ENCODE results near the gene RHEX.
"Not testable (repeated sequence)": the region's sequence is repeated elsewhere in the genome, so short reads cannot be mapped to it uniquely, and the experiment has no call there.

The RHEX gene

DNA sequence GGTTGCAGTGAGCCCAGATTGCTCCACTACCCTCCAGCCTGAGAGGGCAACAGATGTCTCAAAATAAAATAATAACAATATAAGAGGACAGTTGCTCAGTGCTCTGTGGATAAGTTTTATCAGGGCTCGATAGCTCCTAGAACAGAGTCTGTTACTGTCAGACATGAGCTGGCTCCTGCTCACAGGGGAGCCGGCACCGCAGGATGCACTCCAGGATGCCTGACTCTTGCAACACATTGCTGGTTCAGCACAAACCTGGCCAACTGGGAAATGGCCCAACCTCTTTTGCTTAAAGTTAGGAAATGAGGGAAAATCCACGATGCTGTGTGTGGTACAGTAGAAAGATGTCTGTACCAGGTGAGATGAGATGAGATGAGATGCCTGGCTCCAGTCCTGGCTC, 23.5 kb upstream of the RHEX start:
- no peak for DNase-seq (ENCODE audit: low read depth in 2 of 2, low spot score in 1 of 2)

DNA sequence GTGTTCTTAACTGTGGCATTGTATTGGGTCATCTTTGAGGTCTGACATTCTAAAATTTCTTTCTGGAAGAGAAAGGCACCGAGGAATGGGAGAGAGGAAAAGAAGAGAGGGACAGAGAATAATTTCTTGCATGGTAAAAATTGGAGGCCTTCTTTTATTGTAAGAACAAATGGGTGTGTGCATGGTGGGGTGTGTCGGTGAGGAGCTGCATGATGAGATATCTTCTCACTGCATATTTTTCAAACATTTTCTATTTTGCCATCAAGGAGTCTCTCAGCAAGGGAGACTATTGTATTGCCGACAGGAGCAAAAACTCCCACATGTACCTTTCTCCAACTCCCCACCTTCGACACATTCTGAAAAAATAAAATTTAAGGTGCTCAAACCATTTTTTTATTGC, 22.8 kb upstream of the RHEX start:
- DNase-seq (ENCODE audit: low read depth in 2 of 2, low spot score in 1 of 2), result no peak

DNA sequence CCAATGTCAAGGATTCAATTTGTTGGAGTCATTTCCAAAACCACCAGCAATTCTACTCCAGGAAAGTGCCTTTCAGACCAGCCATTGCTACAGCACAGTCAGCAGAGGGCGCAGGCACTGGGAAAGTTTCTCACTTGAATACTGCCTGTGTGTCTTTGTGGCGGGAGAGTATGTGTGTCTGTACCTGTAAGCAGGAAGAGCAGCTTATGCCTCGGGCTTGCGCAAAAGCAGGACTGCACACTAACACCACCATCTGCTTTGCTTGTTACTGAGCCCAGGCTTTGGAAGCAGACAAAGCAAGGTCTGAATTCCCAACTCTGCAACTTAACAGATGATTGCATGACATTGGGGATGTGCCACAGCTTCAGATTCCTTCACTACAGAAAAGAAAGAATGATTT, 22.3 kb upstream of the RHEX start:
- DNase-seq (ENCODE audit: low read depth in 2 of 2, low spot score in 1 of 2), result peak in 1 of 2 donors; percentile 12

DNA sequence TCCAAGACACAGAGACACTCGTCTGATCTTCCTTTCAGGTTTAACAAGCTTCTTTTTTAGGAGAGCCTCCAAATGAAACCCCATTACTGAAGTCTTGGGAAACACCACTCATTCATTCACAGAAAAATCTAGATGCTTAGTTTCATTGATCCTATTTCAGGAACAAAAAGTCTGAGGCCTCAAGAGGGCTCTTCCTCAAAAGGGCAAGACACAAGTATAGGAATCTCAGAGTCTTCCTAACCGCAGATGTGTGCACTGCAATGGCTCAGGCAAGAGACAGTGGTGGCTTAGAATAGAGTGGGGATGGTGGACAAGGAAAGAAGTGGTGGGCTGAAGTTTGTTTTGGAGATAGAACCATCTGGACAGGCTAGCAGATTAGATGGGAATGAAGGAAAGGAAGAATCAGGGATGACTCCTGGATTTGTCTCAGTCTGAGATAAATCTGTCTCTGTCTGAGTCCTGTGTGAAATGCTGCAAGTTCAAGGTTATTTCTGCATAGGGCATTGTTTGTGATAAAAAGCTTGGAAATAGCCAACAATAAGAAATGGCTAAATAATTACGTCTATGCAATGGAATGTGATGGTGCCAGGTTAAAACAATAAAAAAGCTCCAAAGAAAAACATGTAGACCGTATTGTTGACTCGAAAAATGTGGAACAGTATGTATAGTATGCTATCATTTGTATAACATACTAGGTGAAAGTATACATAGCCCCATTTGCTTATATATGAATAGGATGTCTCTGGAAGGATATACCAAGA, 20.4 kb upstream of the RHEX start:
- DNase-seq (ENCODE audit: low read depth in 2 of 2, low spot score in 1 of 2), result no peak

DNA sequence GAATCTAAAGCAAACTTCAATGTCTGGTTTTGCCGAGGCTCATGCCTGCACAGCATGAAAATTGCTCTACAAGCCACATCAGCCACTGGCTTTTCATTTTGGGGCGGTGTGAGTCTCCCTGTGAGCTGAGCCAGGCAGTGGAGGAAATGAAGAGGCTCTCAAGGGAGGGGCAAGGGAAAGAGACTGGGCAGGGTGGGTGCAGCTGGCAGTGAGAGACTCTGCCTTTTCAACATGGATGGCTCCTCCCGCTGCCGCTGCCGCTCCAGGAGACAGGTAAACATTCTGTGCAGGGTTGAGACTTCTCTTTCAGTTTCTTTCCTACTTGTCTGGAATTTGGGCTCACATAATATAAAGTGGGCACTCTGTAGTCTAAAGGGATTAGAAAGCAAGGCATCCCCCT, 17.9 kb upstream of the RHEX start:
- DNase-seq (ENCODE audit: low read depth in 2 of 2, low spot score in 1 of 2), result no peak

DNA sequence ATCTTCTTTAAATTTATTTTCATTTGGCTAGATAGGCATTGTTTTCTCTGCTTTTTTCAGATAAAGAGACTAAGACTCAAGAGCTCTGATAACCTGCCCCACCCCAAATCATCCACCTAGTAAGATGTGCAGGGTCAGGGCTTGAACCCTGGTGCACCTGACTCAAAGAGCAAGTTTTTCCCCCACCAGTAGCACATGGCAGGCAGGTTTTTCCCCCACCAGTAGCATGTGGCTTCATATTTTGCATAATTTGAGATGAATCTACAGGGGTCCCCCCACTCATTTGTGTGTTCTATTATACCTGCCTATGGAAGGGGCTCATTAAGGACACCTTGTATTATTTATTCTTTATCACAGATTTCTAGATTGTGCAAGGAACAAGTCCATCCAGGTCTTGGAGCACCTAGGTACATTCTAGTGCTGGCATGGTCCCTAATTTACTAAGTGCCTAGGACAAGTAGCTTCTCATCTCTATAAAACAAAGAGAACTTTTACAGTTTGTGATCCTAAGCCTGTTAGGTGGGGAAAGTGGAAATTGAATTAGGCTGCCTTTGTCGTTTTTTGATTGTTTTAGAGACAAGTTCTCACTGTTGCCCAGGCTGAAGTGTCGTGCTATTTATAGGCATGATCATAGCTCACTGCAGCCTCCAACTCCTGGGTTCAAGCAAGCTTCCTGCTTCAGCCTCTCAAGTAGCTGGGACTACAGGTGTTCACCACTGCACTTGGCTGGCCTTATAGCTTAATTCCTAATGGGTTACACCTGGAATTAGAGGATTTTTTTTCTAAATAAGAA, 16.1 kb upstream of the RHEX start:
- no peak for DNase-seq (ENCODE audit: low read depth in 2 of 2, low spot score in 1 of 2)

DNA sequence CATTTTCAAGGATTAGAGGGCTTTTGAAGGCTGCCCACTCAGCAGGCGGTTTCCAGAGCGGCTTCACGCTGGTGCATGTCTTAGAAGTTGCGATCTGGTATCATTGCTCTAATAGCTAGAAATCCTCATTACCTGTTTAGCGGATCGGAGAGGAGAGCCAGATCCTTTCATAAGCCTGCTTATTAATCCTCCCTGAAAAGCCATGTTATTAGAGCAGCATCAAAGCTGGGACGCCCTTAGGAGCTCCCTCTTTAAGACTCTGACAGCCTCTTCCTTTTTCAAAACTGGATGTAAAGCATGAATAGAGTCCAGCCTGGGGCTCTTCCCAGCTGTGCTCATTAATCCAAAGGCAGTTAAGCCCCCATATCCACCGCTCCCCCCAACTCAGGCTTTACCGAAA, 15.4 kb upstream of the RHEX start:
- DNase-seq (ENCODE audit: low read depth in 2 of 2, low spot score in 1 of 2), result no peak

DNA sequence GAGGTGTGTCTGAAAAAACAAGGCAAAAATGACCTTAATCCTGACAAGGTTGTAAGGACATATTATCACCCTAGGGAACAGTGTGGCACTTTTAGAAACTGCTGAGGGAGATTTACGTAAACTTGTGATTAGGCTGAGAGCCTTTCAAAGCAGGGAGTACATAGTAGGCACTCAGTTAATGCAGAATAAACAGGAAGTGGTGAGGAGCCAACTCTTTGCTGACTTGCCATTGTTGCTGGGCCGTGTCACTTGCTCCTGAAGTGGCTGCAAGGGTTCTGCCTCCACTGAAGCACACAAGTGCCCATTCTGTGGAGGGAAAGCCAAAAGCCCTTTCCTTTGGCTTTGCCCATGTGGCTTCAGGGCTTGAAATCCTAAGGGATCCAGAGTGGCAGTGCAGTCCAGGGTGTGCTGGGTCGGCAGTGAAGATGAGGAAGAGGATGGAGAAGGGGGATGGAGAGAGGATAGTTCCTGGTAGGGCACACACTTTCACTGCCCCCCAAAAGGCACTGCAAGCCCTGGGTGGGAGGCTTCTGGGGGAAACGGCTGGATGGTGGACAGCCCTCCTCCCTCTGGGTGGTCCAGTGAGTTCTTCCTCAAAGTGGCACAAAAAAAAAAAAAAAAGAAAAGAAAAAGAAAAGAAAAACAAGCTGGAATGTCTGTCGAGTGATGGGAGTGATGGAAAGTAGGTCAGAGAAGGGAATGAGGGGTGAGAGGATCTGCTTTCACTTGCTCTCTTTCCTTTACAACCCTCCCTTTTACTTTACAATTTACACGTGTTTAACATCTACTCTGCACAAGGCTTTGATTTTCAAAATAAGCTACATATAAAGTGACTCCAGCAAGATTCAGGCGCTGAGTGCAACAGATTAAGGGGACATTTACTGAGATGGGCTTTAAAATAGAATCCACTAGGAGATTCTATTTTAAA, 13.7 kb upstream of the RHEX start:
- DNase-seq (ENCODE audit: low read depth in 2 of 2, low spot score in 1 of 2), result no peak

DNA sequence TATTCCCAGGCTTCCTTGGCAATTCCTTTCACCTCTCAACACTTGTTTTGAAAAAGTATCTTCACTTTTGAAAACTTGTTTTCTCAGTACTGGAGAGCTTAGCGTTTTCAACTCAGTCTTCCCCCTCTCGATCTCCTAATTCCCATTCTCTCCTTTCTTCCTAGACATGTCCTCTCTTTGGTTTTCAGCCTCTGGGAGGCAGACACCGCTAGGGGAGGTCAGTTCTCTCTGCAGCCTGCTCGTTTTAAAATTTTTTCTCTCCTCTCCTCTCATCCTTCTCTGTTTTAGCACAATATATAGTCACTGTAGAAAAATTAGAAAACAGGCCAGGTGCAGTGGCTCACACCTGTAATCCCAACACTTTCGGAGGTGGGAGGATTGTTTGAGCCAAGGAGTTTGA, 12.6 kb upstream of the RHEX start:
- no peak for DNase-seq (ENCODE audit: low read depth in 2 of 2, low spot score in 1 of 2)

DNA sequence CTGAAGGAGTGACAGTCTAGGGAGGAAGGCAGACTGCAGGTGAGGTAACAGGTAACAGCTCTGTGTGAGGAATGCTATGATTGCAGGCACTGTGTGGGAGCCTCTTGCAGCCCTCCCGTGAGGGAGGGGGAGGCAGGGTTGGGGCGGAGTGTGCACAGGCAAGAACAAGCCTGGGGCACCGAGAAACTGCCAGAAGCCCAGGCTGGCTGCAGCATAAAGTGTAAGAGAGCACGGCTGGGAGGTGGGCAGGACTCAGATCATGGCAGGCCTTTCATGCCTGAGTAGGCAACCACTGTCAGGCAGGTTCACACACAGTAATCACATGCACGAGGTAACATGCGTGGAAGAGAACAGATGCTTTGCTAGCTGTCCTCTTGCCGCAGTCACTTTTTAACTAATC, 11.3 kb upstream of the RHEX start:
- DNase-seq (ENCODE audit: low read depth in 2 of 2, low spot score in 1 of 2), result no peak

DNA sequence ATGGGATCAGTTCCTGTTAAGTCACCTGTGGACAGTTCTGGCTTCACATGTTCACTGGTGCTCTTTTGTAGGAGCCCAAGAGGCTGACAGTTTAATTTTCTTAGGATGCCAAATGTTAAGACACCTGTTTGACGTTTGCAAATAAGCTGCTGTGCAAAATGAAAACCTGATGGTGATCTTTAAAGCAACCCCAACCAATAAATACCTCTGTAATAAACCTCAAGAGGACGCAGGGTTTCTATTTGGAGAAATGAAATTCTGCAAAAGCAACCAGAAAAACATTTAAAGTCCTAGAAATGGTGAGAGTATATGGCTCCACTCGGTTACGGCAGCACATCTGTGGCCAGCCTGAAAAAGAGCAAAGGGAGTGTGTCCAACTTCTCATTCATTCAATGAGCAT, 5.7 kb upstream of the RHEX start:
- DNase-seq (ENCODE audit: low read depth in 2 of 2, low spot score in 1 of 2), result no peak

DNA sequence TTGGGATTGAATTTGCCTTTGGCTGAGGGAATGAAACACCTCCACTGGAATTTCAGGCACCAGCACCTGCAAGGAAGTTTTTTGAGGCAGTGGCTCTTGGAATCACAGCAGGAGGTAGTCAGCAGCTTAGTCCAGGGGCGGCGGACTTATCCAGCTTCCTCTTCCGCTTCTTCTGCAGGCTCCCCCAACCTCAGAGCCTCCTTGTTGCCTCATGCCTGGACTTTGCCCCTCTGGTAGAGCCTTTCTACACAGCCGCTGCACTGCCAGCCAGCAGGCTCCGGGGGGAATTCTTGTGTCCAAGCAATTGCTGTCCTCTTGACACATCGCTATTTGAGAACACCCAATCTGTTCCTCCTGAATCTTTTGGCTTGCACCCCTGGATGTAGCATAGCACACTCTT, 4.4 kb upstream of the RHEX start:
- no peak for DNase-seq (ENCODE audit: low read depth in 2 of 2, low spot score in 1 of 2)

DNA sequence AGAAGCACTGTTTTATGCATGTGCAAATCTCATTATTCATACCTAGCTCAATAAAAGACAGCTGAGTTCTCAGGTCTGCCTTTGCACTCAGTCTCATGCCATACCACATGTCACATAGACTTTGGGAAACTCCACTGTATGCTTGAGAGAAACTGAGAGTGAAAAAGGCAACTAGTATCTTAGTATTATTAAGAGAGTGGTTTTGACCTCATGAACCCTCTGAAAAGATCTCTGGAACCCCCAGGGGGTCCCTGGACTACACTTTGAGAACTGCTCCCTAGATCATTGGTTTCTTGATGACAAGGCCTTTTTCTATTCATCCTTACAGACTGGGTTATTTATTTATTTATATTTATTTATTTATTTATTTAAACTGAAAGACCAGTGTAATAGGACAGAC, 3.7 kb upstream of the RHEX start:
- no peak for DNase-seq (ENCODE audit: low read depth in 2 of 2, low spot score in 1 of 2)

DNA sequence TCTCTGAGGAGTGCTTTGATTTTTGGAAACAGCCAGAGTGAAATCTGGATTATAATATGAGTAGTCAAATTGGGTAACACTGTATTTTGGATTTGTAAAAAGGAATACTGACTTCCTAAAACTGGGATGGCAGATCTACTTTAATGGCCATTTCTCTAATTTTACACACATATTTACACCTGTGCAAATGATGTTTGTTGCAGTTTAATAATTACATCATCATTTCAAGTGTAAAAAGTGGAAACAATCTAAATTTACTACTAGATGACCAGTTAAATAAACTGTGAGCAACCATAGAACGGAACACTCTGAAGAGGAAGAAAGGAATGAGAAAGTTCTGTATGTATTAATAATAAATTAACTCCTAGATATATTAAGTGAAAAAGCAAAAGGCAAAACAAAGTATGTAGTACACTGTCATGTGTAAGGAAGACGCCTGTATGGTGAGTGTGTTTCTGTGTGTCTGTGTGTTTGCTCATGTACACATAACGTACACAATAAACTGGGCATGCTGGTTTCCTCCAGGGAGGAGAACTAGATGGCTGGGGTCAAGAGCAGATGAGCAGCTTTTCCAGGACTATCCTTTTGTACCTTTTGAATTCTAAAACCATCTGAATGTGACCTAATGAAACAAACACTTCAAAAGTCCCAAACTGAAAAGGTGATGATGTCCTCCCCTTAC, 2.9 kb upstream of the RHEX start:
- no peak for DNase-seq (ENCODE audit: low read depth in 2 of 2, low spot score in 1 of 2)

DNA sequence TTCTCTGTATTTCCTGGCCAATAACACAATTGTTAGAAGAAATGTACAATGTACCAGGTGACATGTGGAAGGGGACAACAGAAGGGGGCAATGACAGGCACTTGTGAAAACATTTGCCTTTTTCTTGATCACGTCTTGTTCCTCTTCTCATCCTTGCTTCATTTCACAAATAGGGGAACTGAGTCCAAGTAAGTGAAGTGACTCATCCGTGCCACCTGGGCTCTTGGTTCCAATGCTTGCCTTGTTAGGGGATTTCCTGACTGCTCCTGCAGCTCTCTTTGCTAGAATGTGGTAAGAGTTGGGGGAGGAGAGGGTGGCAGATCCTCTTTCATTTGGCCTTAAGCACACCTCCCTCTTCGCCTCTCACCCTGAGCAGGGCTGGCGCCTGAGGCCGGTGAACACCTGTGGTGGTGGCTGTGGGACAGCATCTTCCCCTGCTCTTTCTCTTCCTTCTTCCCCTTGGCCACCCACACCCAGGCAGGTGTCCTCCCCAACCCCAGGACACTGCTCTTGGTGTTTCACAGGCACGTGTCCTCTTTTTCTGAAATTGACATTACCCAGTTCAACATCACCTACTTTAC, 2.2 kb upstream of the RHEX start:
- peak in 1 of 2 donors; percentile 20 for DNase-seq (ENCODE audit: low read depth in 2 of 2, low spot score in 1 of 2)

DNA sequence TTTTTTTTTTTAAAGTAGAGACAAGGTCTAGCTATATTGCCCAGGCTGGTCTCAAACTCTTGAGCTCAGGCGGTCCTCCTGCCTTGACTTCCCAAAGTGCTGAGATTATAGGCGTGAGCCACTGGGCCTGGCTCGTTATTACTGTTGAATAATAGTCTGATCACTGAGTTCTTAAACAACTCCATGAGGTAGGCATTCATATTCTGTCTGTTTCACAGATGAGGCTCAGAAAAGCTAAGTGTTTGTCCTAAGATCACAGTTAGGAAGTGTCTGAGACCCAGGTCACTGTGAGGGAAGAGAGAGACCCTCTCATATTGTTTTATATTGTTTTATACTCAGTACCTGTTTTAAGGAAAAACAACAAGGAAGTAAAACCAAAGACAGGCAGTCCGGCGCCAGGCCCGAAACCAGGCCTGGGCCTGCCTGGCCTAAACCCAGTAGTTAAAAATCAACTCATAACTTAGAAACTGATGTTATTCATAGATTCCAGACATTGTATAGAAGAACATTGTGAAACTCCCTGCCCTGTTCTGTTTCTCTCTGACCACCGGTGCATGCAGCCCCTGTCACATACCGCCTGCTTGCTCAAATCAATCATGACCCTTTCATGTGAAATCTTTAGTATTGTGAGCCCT, 625 bp upstream of the RHEX start:
- not testable (repeated sequence) for DNase-seq (ENCODE audit: low read depth in 2 of 2, low spot score in 1 of 2)

DNA sequence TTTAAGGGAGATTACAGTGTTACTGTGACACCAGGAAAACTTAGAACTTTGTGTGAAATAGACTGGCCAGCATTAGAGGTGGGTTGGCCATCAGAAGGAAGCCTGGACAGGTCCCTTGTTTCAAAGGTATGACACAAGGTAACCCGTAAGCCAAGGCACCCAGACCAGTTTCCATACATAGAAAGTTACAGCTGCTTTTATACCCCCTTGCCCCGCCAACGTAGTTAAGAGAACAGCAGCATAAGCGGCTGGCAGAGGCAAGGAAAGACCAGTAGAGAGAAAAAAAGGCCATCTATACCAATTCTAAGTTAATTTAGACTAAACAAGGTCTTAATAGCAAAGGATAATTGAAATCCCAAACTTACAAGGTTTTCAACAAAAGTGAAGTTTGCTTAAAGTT, 643 bp downstream of the RHEX start:
- not testable (repeated sequence) for DNase-seq (ENCODE audit: low read depth in 2 of 2, low spot score in 1 of 2)

DNA sequence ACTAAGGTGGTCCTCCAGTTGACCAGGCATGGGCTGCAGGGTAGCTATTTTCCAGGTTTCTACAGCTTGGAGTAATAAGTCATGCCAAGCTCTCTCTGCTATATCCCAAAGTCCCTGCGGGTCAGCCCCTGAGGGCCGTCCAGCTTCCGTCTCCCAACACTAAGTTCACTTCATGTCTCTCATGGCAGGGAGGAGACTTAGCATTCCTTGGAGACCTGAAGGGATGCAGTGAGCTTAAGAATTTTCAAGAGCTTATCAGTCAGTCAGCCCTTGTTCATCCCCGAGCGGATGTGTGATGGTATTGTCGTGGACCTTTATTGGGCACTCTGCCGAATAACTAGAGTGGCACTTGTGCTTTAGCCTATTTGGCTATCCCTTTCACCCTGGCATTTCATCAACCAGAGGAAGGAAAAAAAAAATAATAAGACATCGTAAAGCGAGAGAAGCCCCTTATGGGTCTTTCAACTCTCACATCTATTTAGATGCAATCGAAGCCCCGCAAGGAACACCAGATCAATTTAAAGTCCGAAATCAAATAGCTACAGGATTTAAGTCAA, 2.2 kb downstream of the RHEX start:
- DNase-seq (ENCODE audit: low read depth in 2 of 2, low spot score in 1 of 2), result not testable (repeated sequence)

DNA sequence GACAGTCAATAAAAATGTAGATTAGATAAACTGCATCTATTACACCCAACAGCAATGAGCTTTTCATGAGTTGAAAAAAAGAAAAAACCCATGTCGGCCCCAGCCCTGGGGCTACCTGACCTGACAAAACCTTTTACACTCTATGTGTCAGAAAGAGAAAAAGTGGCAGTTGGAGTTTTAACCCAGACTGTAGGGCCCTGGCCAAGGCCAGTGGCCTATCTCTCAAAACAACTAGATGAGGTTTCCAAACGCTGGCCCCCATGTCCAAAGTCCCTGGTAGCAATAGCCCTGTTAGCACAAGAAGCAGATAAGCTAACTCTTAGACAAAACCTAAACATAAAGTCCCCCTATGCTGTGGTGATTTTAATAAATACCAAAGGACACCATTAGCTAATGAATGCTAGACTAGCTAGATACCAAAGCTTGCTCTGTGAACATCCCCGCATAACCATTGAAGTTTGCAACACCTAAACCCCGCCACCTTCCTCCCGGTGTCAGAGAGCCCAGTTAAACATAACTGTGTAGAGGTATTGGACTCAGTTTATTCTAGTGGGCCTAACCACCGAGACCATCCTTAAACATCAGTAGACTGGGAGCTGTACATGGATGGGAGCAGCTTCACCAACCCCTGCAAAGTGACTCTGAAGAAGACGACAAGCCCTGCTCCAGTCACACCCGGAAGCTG, 2.8 kb downstream of the RHEX start:
- not testable (repeated sequence) for DNase-seq (ENCODE audit: low read depth in 2 of 2, low spot score in 1 of 2)

Data from stimulated activated CD8-positive, alpha-beta memory T cell treated with anti-CD3 and anti-CD28 coated beads, Interleukin-4, amount 100 ng/mL, for 4 hours (primary cell).